PC-3 (cell line): ENCODE results near the gene STK4. TPM values are rescaled to one million over a fixed set of nuclear protein-coding genes. Genes with fewer than 3 reads are reported as not detected.

ENCODE experiments used
- total RNA-seq: library from RNA; depleted of rRNA; stranded (reverse); fragments of >200 nt; gene quantifications from 2 replicates; pipeline ENCODE4 v1.2.3, GENCODE V29; 2014; rRNA removed

STK4 gene
- total RNA-seq, 1 experiment from 2014 or later, result 18.6 TPM

Other genes with a start within 250 kb of the STK4 start
- 2.8 and 3.0 TPM in 2 replicates for gene KCNK15, start 220.6 kb upstream of the STK4 start, total RNA-seq
- 0.04 and 0.17 TPM in 2 replicates for gene RIMS4, start 156.0 kb upstream of the STK4 start, total RNA-seq
- 116 and 118 TPM in 2 replicates for gene YWHAB, start 80.8 kb upstream of the STK4 start, total RNA-seq
- gene PABPC1L, start 56.5 kb upstream of the STK4 start, total RNA-seq, result 32.0 and 40.7 TPM in 2 replicates
- gene TOMM34, start 6.1 kb upstream of the STK4 start, total RNA-seq, result 103 and 120 TPM in 2 replicates
- not detected in 2 replicates for gene KCNS1, start 134.6 kb downstream of the STK4 start, total RNA-seq
- gene WFDC5, start 148.7 kb downstream of the STK4 start, total RNA-seq, result not detected in 2 replicates
- gene WFDC12, start 158.0 kb downstream of the STK4 start, total RNA-seq, result not detected in 2 replicates
- gene PI3, start 208.4 kb downstream of the STK4 start, total RNA-seq, result 175 and 188 TPM in 2 replicates
- not detected in 2 replicates for gene SEMG1, start 240.5 kb downstream of the STK4 start, total RNA-seq